Adrenal gland (tissue), 12 donors: ENCODE results near the gene EEF1AKMT3. TPM values are rescaled to one million over a fixed set of nuclear protein-coding genes. Genes with fewer than 3 reads are reported as not detected.

Experiments used
- DNase-seq, 7 donors: peaks; one replicate each; pipeline ENCODE4 v3.0.0-alpha.2; 2019 to 2020
- H3K27ac ChIP-seq, 5 donors: fragments of 200-600 bp; sonication (generic) in 4 of 5; 1 replicate in 3 of 5; 2 replicates in 2 of 5; pipeline versions ENCODE4 v1.5.1 to v1.8.0; 2016 to 2020; ENCODE audit warnings: mild to moderate bottlenecking in 1 of 5
- H3K27me3 ChIP-seq: fragments of 200-600 bp; 2 replicates; pipeline ENCODE4 v1.8.0; 2021
- H3K36me3 ChIP-seq, 2 donors: fragments of 200-600 bp; replicated peaks in 1 of 2; 1 replicate in 1 of 2; 2 replicates in 1 of 2; pipeline versions ENCODE4 v1.5.1 to v1.8.0; 2018 to 2022
- H3K4me1 ChIP-seq, 2 donors: fragments of 200-600 bp; replicated peaks in 1 of 2; 1 replicate in 1 of 2; 2 replicates in 1 of 2; pipeline versions ENCODE4 v1.5.1 to v1.8.0; 2018 to 2021
- H3K4me3 ChIP-seq, 4 donors: fragments of 200-600 bp; sonication (generic) in 3 of 4; one replicate each; pipeline ENCODE4 v1.5.1; 2016 to 2018
- H3K9me3 ChIP-seq, 3 donors: fragments of 200-600 bp; sonication (generic) in 1 of 3; replicated peaks in 1 of 3; 1 replicate in 2 of 3; 2 replicates in 1 of 3; pipeline versions ENCODE4 v1.5.1 to v1.8.0; 2016 to 2021
- POLR2A ChIP-seq, 2 donors: fragments of 450-650 bp; IDR thresholded peaks; one replicate each; pipeline ENCODE4 v1.6.1; 2017; ENCODE audit warnings: antibody characterized with exemption in 2 of 2, mild to moderate bottlenecking in 2 of 2, moderate library complexity in 1 of 2
- WGBS, 4 donors: extraction: QIAGEN DNeasy Blood & Tissue Kit in 2 of 4; methylation state at CpG; one replicate each; pipeline versions ENCODE4 v1.1.5 to v1.1.7; 2013 to 2017; 5-methylcytosine and 5-hydroxymethylcytosine counted together
- intact Hi-C, 2 donors: fragments of 100-400 bp; cut with DNase I; formaldehyde crosslinking; loops; one replicate each; pipeline versions ENCODE4 v1.14.1 to v1.15.0; 2022 to 2023
- polyA plus RNA-seq, 3 donors: library from polyadenylated mRNA; stranded (reverse); fragments of 200-250 nt in 2 of 3; fragments of 350-450 nt in 1 of 3; fragmentation: Illumina TruSeq in 1 of 3; extraction: RNeasy Lipid Tissue Mini Kit (QIAGEN cat#74804) in 1 of 3; gene quantifications; one replicate each; pipeline ENCODE4 v1.2.3, GENCODE V29; 2013 to 2014
- total RNA-seq, 9 donors: library from RNA; depleted of rRNA in 4 of 9; stranded (reverse); fragments of >200 nt in 4 of 9; fragments of 120-200 nt in 1 of 9; fragmentation: NEBNext Ultra II Directional in 1 of 9; extraction: Animal tissue kit (Norgen Biotek cat#: 25700) in 1 of 9; gene quantifications; one replicate each; pipeline versions ENCODE4 v1.1.0 to v1.2.4, GENCODE V29; 2013 to 2023
- TF ChIP-seq, protein P1 (sequence below), 6 experiments: fragments of 450-650 bp in 4 of 6; fragments of 200-600 bp in 2 of 6; sonication (generic) in 1 of 6; IDR thresholded peaks; 1 replicate in 5 of 6; 2 replicates in 1 of 6; pipeline versions ENCODE4 v1.5.1 to v1.8.0; 2016 to 2021; ENCODE audit warnings: antibody characterized with exemption in 6 of 6, mild to moderate bottlenecking in 2 of 6, moderate library complexity in 1 of 6
- donor health status: healthy with polysubstance abuse.
- donor health status: Bipolar disorder and iron deficiency.
- donor health status: DM: yes; HTN: yes; CAD: no.
- donor health status: DM: no; HTN: no; CAD: no.
- donor health status: DM: no; HTN: no; CAD: no.
- donor health status: DM: yes; HTN: yes; CAD: no.

Gene EEF1AKMT3
- total and polyA plus RNA-seq, 12 donors = 2.4 to 35.9 (median 8.8) TPM

DNA sequence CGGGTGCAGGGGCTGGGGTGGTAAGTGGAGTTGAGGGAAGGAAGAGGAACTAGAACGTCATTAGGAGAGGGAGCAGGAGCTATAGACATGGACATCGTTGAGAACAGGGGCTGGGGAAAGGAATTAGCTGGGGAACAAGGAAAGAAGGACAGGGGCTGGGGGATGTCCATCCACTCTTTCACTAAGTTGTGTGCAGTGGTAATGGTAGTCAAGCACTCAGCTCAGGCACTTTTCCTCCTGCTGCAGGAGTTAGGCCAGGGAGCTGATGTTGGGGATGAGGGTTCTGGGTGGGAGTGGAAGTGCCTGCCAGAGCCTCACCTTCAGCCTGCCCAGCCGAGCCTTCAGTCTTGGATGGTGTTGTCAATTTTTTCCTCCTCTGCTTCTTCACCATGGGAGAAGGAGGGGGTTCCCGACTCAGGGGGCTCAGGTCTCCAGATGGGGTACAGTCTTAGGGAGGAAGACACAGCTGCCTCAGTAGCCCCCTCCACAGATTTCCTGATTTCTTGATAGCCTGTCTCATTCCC lies 43.0 kb upstream of the EEF1AKMT3 start:
- intact Hi-C loops = loop anchor here in 1 of 2 donors (5.0 kb wide), 1 partner anchor 43 kb away; the partner anchor contains the start of genes EEF1AKMT3 and METTL1
- Histone ChIP-seq H3K27me3 (peaks cover 4% of the 10 kb centered on the region), H3K4me3 (no peak overlapping the region), H3K27ac (no peak overlapping the region), H3K4me1 (peaks cover 14 to 19% of the 10 kb centered on the region in 2 donors), H3K9me3 (no peaks in the 10 kb centered on the region), H3K36me3 (no peaks in the 10 kb centered on the region)
- DNase-seq = peak in 2 of 7 donors; percentile 17 to 41
- WGBS, 4 donors = 48 to 60% (median 52%) methylated on average over 5 of the region's 5 CpGs
- TF ChIP-seq, protein P1, sequence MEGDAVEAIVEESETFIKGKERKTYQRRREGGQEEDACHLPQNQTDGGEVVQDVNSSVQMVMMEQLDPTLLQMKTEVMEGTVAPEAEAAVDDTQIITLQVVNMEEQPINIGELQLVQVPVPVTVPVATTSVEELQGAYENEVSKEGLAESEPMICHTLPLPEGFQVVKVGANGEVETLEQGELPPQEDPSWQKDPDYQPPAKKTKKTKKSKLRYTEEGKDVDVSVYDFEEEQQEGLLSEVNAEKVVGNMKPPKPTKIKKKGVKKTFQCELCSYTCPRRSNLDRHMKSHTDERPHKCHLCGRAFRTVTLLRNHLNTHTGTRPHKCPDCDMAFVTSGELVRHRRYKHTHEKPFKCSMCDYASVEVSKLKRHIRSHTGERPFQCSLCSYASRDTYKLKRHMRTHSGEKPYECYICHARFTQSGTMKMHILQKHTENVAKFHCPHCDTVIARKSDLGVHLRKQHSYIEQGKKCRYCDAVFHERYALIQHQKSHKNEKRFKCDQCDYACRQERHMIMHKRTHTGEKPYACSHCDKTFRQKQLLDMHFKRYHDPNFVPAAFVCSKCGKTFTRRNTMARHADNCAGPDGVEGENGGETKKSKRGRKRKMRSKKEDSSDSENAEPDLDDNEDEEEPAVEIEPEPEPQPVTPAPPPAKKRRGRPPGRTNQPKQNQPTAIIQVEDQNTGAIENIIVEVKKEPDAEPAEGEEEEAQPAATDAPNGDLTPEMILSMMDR (IDR thresholded peaks at IDR 0.05) = no peak
- no peak for TF ChIP-seq POLR2A (IDR thresholded peaks at IDR 0.05)

DNA sequence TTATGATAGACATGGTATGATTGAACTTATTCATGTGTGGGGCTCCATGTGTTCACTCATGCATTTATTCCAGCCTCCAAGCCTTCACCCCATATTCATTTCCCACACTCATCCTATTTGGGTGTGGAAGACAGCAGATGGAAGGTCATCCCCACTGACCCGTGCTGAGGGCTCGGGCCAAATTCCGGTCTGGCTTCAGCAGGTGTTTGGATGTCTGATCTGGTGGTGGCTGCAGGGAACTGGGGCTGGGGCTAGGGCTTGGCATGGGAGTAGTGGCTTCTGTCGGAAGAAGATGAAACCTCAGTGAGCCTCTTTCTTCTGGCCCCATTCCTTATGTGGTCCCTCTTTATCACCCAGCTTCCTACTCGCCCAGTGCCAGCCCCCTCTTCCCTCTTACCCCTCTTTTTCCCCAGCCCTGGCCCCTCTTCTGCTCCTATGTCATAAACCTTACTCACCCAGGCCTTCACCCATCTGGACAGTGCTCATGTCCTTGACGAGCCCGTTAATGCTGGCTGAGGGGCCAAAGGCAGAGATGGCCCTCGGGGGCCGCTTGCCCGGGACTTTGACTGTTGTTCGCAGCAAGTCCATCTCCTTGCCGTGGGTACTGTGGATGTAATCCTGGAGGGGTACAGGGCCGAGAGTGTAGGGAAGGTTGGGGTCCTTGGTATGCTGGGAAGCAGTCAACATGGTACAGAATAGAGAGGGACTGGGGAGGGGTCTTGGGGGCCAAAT lies 41.9 kb upstream of the EEF1AKMT3 start:
- Histone ChIP-seq H3K27me3 (peaks cover 11% of the 10 kb centered on the region), H3K4me1 (peaks cover 14 to 19% of the 10 kb centered on the region in 2 donors), H3K36me3 (no peaks in the 10 kb centered on the region), H3K27ac (no peak overlapping the region), H3K9me3 (no peaks in the 10 kb centered on the region), H3K4me3 (no peak overlapping the region)
- intact Hi-C loops = no loop called here
- 75 to 85% (median 79%) methylated on average over 11 to 13 of the region's 13 CpGs for whole genome bisulfite sequencing, 4 donors
- TF ChIP-seq, protein P1 (IDR thresholded peaks at IDR 0.05) = no peak
- no peak for TF ChIP-seq POLR2A (IDR thresholded peaks at IDR 0.05)
- DNase-seq = no peak

DNA sequence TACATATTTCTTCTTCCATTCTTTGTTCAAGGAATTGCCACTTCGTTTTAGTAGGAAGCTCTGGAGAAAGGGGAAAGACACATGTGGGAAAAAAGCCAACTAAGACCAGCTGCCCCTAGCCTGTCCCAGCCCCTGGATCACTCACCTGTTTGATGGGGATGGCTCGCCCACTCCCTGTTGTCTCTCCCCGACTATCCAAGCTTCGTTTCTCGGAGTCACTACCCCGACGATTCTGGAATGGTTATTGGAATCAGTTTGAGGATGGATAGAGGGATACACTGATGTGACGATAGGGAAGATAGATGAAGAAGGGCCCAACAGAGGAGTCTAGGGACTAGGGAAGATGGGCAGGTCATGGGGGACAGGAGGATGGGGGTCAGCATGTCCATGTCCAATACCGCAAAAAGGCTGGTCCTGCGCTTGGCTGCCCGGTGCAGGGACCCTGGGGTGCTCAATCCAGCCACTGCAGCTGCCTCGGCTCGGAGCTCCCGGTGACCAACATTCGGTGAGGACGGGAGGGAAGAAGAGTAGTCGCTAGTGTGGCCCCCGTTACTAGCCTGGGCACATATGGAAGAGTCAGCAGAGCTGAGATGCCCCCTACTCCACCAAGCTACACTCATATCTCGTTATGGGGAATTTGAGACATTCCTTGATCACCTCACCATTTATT lies 40.9 kb upstream of the EEF1AKMT3 start:
- TF ChIP-seq POLR2A (IDR thresholded peaks at IDR 0.05) = no peak
- TF ChIP-seq, protein P1 (IDR thresholded peaks at IDR 0.05) = no peak
- 76 to 83% (median 77%) methylated on average over 19 of the region's 19 CpGs for WGBS, 4 donors
- Histone ChIP-seq H3K4me1 (peaks cover 11 to 21% of the 10 kb centered on the region in 2 donors), H3K27me3 (peaks cover 19% of the 10 kb centered on the region), H3K9me3 (no peaks in the 10 kb centered on the region), H3K4me3 (no peak overlapping the region), H3K27ac (no peak overlapping the region), H3K36me3 (no peaks in the 10 kb centered on the region)
- intact Hi-C loops = no loop called here
- no peak for DNase-seq

DNA sequence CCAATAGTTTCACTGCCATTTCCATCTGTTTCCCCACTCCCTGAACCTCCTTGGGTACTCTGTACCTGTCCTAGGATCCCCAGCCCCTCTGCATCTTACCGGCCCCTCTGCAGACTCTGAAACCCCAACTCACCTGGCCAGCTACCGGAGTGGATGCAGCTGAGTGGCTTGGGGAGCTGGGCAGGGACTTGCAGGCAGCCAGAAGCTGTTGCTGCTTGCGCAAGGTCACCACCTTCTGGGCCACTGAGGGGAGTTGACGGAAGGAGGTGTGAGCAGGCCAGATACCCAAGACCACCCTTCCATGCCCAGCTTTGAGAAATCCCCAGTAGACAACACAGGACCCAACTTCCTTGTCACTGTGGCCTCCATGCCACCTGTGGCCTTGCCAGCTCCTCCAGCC lies 40.1 kb upstream of the EEF1AKMT3 start:
- intact Hi-C loops = no loop called here
- peaks cover 25% of the 10 kb centered on the region for H3K27me3 ChIP-seq
- no peak overlapping the region for H3K4me3 ChIP-seq
- peaks cover 6 to 20% of the 10 kb centered on the region in 2 donors for H3K4me1 ChIP-seq
- no peak overlapping the region for H3K27ac ChIP-seq
- H3K9me3 ChIP-seq = no peaks in the 10 kb centered on the region
- H3K36me3 ChIP-seq = no peaks in the 10 kb centered on the region
- 80 to 85% (median 84%) methylated on average over 3 to 4 of the region's 4 CpGs for WGBS, 4 donors
- no peak for TF ChIP-seq POLR2A (IDR thresholded peaks at IDR 0.05)
- TF ChIP-seq, protein P1 (IDR thresholded peaks at IDR 0.05) = no peak
- peak in 1 of 7 donors; percentile 14 for DNase-seq
